Stimulated activated CD8-positive, alpha-beta memory T cell treated with anti-CD3 and anti-CD28 coated beads, Interleukin-2, amount 100 ng/mL, for 48 hours (primary cell): ENCODE measurements around the gene TIMM29.
A peak's percentile ranks its signal among the peaks of the same experiment; 100 is the strongest.

Experiments
- DNase-seq, 2 donors: peaks; one replicate each; pipeline ENCODE4 v3.0.0-alpha.2; 2020; ENCODE audit warnings: low read depth in 2 of 2

TIMM29 gene

DNA sequence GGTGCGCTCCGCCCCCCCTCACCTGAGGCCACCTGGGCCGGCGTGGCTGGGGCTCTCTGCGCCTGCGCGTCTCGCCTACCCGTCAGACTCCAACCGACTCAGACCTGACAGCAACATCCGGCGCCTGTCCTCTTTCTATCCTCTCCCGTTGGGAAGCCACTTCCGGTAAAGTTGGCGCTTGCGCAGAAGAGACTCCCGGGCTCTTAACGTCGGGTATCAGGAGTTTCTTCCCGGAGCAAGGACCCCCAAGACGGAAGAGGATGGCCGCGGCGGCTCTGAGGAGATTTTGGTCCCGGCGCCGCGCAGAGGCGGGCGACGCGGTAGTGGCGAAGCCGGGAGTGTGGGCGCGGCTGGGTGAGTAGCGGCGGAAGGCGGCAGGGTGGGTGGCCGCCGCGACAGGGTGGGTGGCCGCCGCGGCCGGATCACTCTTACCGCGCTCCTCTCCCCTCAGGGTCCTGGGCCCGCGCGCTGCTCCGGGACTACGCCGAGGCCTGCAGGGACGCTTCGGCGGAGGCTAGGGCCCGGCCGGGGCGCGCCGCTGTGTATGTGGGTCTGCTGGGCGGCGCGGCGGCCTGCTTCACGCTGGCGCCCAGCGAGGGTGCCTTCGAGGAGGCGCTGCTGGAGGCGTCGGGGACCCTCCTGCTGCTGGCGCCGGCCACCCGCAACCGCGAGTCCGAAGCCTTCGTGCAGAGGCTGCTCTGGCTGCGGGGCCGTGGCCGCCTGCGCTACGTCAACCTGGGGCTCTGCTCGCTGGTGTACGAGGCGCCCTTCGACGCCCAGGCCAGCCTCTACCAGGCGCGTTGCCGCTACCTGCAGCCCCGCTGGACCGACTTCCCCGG, at the start of gene TIMM29, which contains the start of gene YIPF2:
Gene TIMM29 (plus strand): TSS at position 249 of the 839 bp plus-strand sequence. CDS start 12 bp downstream, at position 261.
Gene YIPF2 (minus strand): TSS at position 77 of the 839 bp plus-strand sequence. CDS start 229 bp downstream, outside the sequence.
- peak; percentile 91 to 95 for DNase-seq

DNA sequence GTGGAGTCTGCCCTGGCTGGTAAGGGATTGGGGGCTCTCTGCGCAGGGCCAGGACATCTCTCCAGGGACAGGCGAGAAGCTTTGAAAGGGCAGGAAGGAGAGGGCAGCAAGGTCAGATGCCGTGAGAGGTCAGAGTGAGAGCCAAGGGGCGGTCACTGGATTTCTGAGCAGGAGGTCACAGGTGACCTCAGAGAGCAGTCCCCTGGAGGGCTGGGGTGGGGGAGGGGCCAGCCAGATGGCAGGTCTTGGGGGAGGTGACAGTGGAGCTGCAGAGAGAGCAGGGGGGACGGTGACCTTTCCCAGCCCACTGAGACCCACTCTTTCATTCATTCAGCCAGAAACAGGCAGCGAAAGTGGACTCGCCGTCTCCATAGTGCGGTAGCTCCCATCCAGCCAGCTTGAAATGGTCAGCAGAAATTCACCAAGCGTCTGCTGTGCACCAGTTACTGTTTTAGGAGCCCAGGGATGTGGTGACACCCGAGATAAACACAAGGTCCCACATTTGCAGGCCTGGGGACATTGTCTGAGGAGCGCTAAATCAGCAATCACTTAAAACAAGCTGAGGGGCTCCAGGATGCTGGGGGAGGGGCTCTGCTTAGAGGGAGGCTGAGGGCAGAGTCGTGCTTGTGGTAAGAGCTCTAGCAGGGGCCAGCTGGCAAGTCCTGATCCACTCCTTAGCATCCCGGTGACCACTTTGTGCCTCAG, 47.1 kb upstream of the TIMM29 start:
- DNase-seq, result no peak

DNA sequence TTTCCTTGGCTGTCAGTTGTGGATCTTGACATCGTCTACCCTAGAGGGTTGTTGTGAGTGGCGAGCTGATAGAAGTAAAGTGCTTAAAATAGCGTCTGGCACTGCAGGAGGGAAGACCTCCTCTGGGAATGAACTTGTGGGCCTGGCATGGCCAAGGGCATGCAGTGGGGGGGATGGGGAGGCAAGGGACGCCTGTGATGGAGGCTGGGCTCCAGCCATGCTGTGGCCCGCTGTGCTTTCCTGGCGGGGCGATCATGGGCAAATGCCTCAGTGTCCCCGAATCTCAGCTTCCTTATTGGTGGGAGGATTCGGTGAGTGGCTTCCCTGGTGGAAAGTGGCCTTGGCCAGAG, 46.5 kb upstream of the TIMM29 start:
- no peak for DNase-seq

GRCh38 chr19:10884274-10884673, 44.3 kb upstream of the TIMM29 start:
- no peak for DNase-seq

GRCh38 chr19:10885201-10886169, 43.1 kb upstream of the TIMM29 start:
- DNase-seq, result no peak

- no peak for DNase-seq
These were observed 40.8 kb upstream of the TIMM29 start for GRCh38 chr19:10887616-10888367.

GRCh38 chr19:10888421-10888866, 40.2 kb upstream of the TIMM29 start:
- no peak for DNase-seq

DNA sequence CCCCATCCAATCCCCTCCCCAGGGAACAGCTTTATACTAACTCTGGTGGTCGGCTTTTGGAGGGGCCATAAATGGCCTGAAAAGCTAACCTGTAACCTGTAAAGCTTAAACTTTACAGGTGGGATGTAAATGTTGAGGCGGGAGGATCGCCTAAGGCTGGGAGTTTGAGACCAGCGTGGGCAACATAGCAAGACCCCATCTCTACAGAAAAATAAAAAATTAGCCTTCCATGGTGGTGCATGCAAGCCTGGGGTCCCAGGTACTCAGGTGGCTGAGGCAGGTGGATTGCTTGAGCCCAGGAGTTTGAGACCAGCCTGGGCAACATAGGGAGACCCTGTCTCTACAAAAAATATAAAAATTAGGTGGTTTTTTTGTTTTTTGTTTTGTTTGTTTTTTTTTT, 38.7 kb upstream of the TIMM29 start:
- no peak for DNase-seq

DNA sequence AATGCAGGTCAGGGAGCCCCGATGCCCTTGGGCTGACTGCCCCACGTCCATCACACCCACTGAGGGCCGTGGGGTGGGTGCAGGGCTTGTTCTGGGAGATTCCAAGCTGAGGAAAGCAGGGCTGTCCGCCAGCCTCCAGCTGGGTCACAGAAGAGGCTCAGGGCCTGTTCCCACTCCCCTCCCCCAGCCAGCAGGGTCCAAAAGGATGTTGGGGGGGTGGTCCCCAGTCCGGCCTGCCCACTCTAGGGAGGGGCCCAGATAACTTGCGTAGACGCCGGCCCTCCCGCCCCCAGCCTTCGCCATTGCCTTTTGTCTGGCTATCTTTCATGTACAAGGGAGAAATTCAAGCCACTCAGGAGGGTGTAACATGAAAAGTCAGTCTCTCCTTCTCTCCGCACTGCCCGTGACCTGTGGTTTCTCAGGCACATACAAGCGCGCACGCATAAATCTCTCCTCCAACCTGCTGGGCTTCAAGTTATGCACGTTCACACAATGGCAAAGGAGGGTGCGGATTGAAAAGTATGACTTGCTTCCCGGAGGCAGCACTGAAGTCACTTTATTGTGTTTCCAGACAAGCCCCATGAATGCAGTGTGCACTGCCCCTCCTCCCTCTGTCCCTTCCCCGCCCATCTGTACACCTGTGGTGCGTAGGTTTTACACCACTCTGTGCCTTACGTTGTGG, 37.1 kb upstream of the TIMM29 start:
- DNase-seq, result no peak

GRCh38 chr19:10892256-10892655, 36.4 kb upstream of the TIMM29 start:
- DNase-seq, result no peak

DNA sequence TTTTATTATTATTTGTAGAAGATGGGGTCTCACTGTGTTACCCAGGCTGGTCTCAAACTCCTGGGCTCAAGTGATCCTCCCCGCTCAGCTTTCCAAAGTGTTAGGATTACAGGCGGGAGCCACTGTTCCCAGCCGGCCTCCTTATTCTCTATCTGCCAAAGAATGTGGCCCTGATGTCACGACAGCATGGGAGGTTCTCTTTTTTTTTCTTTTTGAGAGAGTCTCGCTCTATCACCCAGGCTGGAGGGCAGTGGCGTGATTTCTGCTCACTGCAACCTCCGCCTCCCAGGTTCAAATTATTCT, 33.7 kb upstream of the TIMM29 start:
- DNase-seq, result no peak

DNA sequence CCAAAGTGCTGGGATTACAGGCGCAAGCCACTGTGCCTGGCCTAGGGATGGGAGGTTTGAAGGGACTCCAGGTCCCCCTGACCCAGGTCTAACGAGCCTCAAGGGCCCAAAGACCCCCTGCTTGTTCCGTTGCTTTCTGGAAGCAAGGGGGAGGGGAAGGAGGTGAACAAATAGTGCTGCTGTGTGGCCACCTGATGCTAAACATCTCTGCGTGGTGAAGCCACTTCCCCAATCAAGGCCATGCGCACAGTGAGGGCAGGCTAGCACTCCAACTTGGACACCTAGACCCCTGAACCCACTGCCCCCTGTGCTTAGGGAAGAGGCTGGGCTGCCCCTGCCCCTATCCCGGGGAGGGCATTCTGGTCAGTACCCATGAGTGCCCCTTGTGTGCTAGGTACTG, 33.2 kb upstream of the TIMM29 start:
- no peak for DNase-seq

DNA sequence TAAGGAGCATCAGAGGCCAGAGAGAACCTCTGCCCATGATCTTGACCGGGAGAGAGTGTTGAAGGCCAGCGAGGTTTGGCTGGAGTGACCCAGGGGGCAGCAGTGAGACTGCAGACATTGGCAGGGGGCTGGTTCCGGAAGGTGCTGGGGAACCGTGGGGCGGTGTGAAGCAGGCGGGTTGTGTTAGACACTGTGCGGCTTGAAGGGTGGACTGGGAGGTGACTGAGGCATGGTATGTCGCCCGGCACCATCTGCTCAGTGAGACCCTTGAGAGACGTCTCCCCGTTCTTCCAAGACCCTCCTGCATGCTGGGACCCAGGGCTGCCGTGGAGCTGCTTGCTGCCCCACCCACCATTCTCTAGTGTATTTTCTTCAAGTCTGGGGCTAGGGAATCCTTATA, 32.7 kb upstream of the TIMM29 start:
- no peak for DNase-seq

DNA sequence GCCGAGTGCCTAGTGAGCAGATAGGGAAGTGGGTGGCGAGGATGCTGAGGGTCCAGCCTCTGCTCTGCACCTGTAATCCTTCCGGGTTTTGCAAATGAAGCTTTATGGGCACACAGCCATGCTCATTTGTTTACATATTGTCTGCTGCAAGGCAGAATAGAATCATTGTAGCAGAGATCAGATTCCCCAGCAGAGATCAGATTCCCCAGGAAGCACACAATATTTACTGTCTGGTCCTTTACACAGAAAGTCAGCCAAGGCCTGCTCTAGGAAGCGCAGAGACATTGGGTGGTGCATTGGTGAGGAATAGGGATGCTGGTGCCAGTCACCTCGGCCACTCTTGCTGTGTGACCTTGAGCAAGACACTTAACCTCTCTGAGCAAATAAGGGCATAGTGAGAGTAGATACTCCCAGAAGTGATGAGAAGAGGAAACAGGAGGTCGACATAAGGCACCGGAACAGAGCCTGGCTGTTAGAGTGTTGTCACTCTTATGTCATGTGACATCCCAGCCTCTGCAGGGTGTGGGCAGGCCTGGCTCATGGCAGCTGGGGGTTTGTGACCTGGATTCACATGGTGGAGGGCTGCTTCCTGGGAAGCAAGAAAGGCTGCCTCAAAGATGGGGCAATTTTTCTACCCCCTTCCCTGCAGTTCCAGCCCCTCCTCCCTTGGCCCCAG, 31.6 kb upstream of the TIMM29 start:
- no peak for DNase-seq

- no peak for DNase-seq
These were observed 30.0 kb upstream of the TIMM29 start for GRCh38 chr19:10898633-10899032.

DNA sequence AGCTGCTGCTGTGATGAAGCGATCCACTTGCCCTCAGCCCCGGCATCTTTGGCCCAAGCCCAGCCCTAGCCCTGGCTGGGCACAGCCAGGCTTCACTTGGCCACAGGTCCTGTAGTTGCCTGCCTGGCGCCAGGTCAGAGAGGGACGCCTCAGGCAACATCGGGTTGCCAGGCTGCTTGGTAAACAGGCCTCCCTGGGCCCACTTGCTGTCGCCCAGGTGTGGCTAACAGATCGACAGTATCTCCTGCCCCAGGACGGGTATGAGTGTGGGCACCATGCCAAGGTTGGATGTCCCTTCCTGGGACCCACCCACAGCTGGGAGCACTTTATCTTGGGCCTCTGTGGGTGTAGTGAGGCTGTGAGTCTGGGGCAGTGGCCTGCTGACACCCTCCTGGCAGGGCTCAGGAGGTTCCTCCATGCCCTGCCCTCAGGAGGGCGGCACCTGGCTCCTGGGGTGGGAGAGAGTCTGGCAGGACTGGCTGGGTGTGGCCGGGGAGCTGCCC, 29.4 kb upstream of the TIMM29 start:
- no peak for DNase-seq

GRCh38 chr19:10907925-10908324, 20.7 kb upstream of the TIMM29 start:
- no peak for DNase-seq

GRCh38 chr19:10908380-10908960, 20.1 kb upstream of the TIMM29 start:
- no peak for DNase-seq

DNA sequence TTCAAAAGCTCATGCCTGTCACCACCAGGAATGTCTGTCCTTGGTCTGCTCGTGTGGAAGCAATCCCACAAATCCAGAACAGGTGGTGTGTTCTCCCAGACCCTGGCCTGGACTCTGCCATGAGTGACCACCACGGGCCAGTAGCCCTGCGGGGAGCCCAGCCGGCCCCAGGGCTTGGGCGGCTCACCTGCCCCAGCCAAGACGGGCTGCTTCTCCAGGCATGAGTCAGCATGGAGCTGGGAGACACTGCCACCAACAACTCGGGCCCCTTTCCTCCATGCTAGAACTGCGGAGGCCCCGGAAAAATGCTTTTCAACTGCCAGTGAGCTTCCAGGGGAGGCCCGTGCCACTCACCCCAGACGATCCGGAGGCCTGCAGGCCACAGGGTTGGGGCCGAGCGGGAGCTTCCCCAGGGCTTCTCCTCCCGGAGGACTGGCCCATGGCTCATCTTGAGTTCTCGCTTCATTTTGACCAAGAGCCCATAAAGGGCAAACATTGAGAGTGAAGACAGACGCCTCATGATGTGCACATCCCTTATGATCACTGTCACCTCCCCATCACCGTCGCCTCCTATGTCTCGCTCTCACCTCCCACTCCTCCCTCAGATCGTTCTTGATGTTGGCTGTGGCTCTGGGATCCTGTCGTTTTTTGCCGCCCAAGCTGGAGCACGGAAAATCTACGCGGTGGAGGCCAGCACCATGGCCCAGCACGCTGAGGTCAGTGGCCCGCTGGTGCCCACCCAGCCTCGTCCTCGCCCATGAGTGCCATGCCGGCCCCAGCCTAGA, 16.8 kb upstream of the TIMM29 start:
- DNase-seq, result no peak
